IPS-15b (cell line): ENCODE data around the gene FAM221B.

Source experiments
- H3K27me3 ChIP-seq: one replicate; pipeline ENCODE4 v1.6.1; 2013; ENCODE audit warnings: low read length; ENCODE audit not compliant: control insufficient read depth, insufficient read depth
- H3K36me3 ChIP-seq: one replicate; pipeline ENCODE4 v1.6.1; 2013; ENCODE audit warnings: low read length; ENCODE audit not compliant: control insufficient read depth, insufficient read depth
- H3K4me1 ChIP-seq: one replicate; pipeline ENCODE4 v1.6.1; 2013; ENCODE audit warnings: mild to moderate bottlenecking, low read length; ENCODE audit not compliant: control insufficient read depth, insufficient read depth
- H3K4me3 ChIP-seq: one replicate; pipeline ENCODE4 v1.5.1; 2013; ENCODE audit warnings: low read depth, low read length
- H3K9ac ChIP-seq: one replicate; pipeline ENCODE4 v1.6.1; 2013; ENCODE audit warnings: low read depth, mild to moderate bottlenecking, low read length
- H3K9me3 ChIP-seq: one replicate; pipeline ENCODE4 v1.6.1; 2013; ENCODE audit warnings: mild to moderate bottlenecking, low read length; ENCODE audit not compliant: control insufficient read depth, insufficient read depth

The FAM221B gene

GRCh38 chr9:35771943-35772342, 56.6 kb downstream of the FAM221B start:
- H3K36me3 ChIP-seq: no peaks in the 10 kb centered on the region
- H3K4me3 ChIP-seq: no peak overlapping the region
- no peaks in the 10 kb centered on the region for H3K9me3 ChIP-seq
- peaks cover 11% of the 10 kb centered on the region for H3K4me1 ChIP-seq
- no peak overlapping the region for H3K9ac ChIP-seq
- no peaks in the 10 kb centered on the region for H3K27me3 ChIP-seq

- no peaks in the 10 kb centered on the region for H3K36me3 ChIP-seq
- no peak overlapping the region for H3K4me3 ChIP-seq
- no peaks in the 10 kb centered on the region for H3K9me3 ChIP-seq
- no peaks in the 10 kb centered on the region for H3K27me3 ChIP-seq
- peaks cover 11% of the 10 kb centered on the region for H3K4me1 ChIP-seq
- no peak overlapping the region for H3K9ac ChIP-seq
Measured at GRCh38 chr9:35771534-35771933, 57.0 kb downstream of the FAM221B start.

GRCh38 chr9:35771075-35771433, 57.5 kb downstream of the FAM221B start:
- H3K27me3 ChIP-seq: no peaks in the 10 kb centered on the region
- no peaks in the 10 kb centered on the region for H3K9me3 ChIP-seq
- H3K9ac ChIP-seq: no peak overlapping the region
- no peak overlapping the region for H3K4me3 ChIP-seq
- H3K4me1 ChIP-seq: peaks cover 10% of the 10 kb centered on the region
- no peaks in the 10 kb centered on the region for H3K36me3 ChIP-seq

GRCh38 chr9:35769763-35770162, 58.8 kb downstream of the FAM221B start:
- Histone ChIP-seq H3K4me1 (no peaks in the 10 kb centered on the region), H3K4me3 (no peak overlapping the region), H3K9me3 (no peaks in the 10 kb centered on the region), H3K9ac (no peak overlapping the region), H3K27me3 (no peaks in the 10 kb centered on the region), H3K36me3 (no peaks in the 10 kb centered on the region)

- no peaks in the 10 kb centered on the region for H3K36me3 ChIP-seq
- H3K4me1 ChIP-seq: no peaks in the 10 kb centered on the region
- H3K4me3 ChIP-seq: no peak overlapping the region
- no peaks in the 10 kb centered on the region for H3K27me3 ChIP-seq
- H3K9me3 ChIP-seq: no peaks in the 10 kb centered on the region
- no peak overlapping the region for H3K9ac ChIP-seq
Measured at GRCh38 chr9:35767458-35767857, 61.1 kb downstream of the FAM221B start.

GRCh38 chr9:35766997-35767396, 61.5 kb downstream of the FAM221B start:
- H3K4me3 ChIP-seq: no peak overlapping the region
- H3K27me3 ChIP-seq: no peaks in the 10 kb centered on the region
- no peak overlapping the region for H3K9ac ChIP-seq
- no peaks in the 10 kb centered on the region for H3K36me3 ChIP-seq
- H3K9me3 ChIP-seq: no peaks in the 10 kb centered on the region
- H3K4me1 ChIP-seq: no peaks in the 10 kb centered on the region
